OCI-LY3 (cell line): ENCODE measurements around the gene TLR9.

Experiments
- EZH2phosphoT487 ChIP-seq: fragments of 200-600 bp; shearing (Covaris generic); IDR thresholded peaks from 2 replicates; pipeline ENCODE4 v1.6.1; 2018; ENCODE audit warnings: antibody characterized with exemption, mixed run types, low read depth
- TF ChIP-seq, protein P1 (sequence below): fragments of 200-600, 300-600 bp; sonication (generic); IDR thresholded peaks from 2 replicates; pipeline ENCODE4 v1.5.1; 2014; ENCODE audit warnings: antibody characterized with exemption, low read length, low read depth

DNA sequence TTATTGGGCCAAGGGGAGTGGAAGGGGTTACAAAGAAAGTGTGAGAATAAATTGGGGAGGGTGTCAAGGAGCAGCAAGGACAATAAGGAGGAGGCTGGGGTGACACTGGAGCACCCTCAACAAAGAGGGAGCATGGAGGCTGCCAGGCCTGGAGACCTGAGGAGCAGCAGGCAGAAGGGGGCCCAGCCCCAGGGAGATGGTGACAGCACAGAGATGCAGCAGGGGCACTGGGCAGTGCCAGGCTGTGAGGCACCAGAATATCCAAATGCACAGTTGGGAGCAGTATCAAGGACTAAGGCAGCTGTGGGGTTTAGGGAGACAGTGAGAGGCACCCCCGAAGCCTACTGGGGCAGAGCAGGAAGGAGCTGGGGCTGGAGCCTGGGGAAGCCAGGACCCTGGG, 46.9 kb downstream of the TLR9 start:
- TF ChIP-seq, protein P1, sequence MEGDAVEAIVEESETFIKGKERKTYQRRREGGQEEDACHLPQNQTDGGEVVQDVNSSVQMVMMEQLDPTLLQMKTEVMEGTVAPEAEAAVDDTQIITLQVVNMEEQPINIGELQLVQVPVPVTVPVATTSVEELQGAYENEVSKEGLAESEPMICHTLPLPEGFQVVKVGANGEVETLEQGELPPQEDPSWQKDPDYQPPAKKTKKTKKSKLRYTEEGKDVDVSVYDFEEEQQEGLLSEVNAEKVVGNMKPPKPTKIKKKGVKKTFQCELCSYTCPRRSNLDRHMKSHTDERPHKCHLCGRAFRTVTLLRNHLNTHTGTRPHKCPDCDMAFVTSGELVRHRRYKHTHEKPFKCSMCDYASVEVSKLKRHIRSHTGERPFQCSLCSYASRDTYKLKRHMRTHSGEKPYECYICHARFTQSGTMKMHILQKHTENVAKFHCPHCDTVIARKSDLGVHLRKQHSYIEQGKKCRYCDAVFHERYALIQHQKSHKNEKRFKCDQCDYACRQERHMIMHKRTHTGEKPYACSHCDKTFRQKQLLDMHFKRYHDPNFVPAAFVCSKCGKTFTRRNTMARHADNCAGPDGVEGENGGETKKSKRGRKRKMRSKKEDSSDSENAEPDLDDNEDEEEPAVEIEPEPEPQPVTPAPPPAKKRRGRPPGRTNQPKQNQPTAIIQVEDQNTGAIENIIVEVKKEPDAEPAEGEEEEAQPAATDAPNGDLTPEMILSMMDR, result no peak
- no peak for TF ChIP-seq EZH2phosphoT487
